ENCODE results near the gene PLEKHA4. TPM values are rescaled to one million over a fixed set of nuclear protein-coding genes. Genes with fewer than 3 reads are reported as not detected.

PLEKHA4 gene
- total RNA-seq, 1 donor from 2014 or later: 237 TPM

- Histone ChIP-seq H3K27ac (no peak overlapping the region), H3K36me3 (peaks cover 18 to 26% of the 10 kb centered on the region in 2 donors), H3K9me3 (no peaks in the 10 kb centered on the region), H3K4me1 (peaks cover 3 to 8% of the 10 kb centered on the region in 2 donors), H3K4me3 (no peak overlapping the region), H3K27me3 (no peaks in the 10 kb centered on the region)
- TF ChIP-seq CTCF (IDR thresholded peaks at IDR 0.05): no peak
- DNase-seq (ENCODE audit: low spot score in 2 of 2): no peak
- intact Hi-C loops (cut with DNase I): no loop called here
Observed at GRCh38 chr19:48833977-48834376, 34.4 kb downstream of the PLEKHA4 start.

DNA sequence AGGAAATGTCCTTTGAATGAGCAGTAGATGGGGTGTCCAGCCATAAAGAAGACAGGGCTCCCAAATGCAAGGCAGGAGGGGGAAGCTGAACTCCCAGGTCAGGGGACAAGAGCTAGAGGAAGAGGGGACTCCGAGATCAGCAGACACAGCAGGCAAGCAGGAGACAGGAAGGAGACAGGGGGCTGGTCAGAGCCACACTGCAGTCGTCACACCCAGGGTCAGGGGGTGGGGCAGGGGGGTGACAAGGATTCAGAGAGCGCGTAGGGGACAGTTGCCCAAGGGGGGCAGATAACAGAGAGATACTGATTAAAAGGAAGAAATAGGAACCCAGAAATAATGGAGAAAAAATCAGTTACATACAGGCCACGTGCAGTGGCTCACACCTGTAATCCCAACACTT is 35.4 kb downstream of the PLEKHA4 start:
- no peak overlapping the region for H3K4me3 ChIP-seq
- no peak for TF ChIP-seq CTCF (IDR thresholded peaks at IDR 0.05)
- H3K27me3 ChIP-seq: no peaks in the 10 kb centered on the region
- peaks cover 3 to 8% of the 10 kb centered on the region in 2 donors for H3K4me1 ChIP-seq
- H3K36me3 ChIP-seq: peaks cover 18 to 26% of the 10 kb centered on the region in 2 donors
- intact Hi-C loops (cut with DNase I): no loop called here
- H3K9me3 ChIP-seq: no peaks in the 10 kb centered on the region
- H3K27ac ChIP-seq: no peak overlapping the region
- DNase-seq (ENCODE audit: low spot score in 2 of 2): no peak

DNA sequence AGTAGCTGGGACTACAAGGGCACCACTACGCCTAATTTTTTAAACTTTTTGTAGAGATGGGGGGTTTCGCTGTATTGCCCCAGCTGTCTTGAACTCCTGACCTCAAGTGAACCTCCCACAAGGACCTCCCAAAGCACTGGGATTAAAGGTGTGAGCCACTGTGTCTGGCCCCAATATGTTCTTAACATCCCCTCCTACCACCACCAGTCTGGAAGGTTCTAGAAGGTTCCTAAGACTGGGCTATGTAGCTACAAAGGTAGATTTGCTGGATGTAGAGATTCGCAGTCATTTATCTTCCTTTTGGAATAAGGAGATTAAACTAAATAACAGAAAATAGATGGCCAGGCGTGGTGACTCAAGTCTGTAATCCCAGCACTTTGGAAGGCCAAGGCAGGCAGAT is 37.5 kb downstream of the PLEKHA4 start:
- no peak overlapping the region for H3K27ac ChIP-seq
- TF ChIP-seq CTCF (IDR thresholded peaks at IDR 0.05): no peak
- H3K9me3 ChIP-seq: no peaks in the 10 kb centered on the region
- intact Hi-C loops (cut with DNase I): no loop called here
- DNase-seq (ENCODE audit: low spot score in 2 of 2): no peak
- H3K36me3 ChIP-seq: peaks cover 21 to 26% of the 10 kb centered on the region in 2 donors
- no peak overlapping the region for H3K4me3 ChIP-seq
- H3K4me1 ChIP-seq: peaks cover 3 to 5% of the 10 kb centered on the region in 2 donors
- no peaks in the 10 kb centered on the region for H3K27me3 ChIP-seq

DNA sequence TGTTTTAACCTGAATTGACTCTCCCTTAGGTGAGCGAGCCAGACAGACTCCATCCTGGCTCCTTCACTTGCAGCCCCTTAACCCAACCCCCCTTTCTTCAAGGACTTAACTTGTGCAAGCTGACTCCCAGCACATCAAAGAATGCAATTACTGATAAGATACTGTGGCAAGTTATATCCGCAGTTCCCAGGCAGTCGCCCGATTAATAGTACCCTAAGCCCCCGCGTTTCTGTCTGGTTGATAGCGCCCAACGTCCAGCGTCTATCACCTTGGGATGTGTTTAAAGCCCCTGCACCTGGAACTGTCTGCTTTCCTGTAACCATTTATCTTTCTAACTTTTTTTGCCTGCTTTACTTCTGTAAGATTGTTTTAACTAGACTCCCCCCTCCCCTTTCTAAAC is 38.3 kb downstream of the PLEKHA4 start:
- intact Hi-C loops (cut with DNase I): no loop called here
- peaks cover 21 to 26% of the 10 kb centered on the region in 2 donors for H3K36me3 ChIP-seq

GRCh38 chr19:48826606-48827020 is 41.8 kb downstream of the PLEKHA4 start:
- H3K4me1 ChIP-seq: no peaks in the 10 kb centered on the region
- H3K27me3 ChIP-seq: no peaks in the 10 kb centered on the region
- DNase-seq (ENCODE audit: low spot score in 2 of 2): no peak
- no peak for TF ChIP-seq CTCF (IDR thresholded peaks at IDR 0.05)
- no peak overlapping the region for H3K27ac ChIP-seq
- H3K9me3 ChIP-seq: no peaks in the 10 kb centered on the region
- no peak overlapping the region for H3K4me3 ChIP-seq
- intact Hi-C loops (cut with DNase I): no loop called here
- H3K36me3 ChIP-seq: peaks cover 8 to 15% of the 10 kb centered on the region in 2 donors

More for the DNA sequence above, 38.3 kb downstream of the PLEKHA4 start:
- H3K9me3 ChIP-seq: no peaks in the 10 kb centered on the region
- TF ChIP-seq CTCF (IDR thresholded peaks at IDR 0.05): no peak
- DNase-seq (ENCODE audit: low spot score in 2 of 2): no peak
- H3K27me3 ChIP-seq: no peaks in the 10 kb centered on the region
- no peak overlapping the region for H3K27ac ChIP-seq
- no peaks in the 10 kb centered on the region for H3K4me1 ChIP-seq
- H3K4me3 ChIP-seq: no peak overlapping the region

GRCh38 chr19:48822514-48822913 is 45.9 kb downstream of the PLEKHA4 start:
- Histone ChIP-seq H3K4me3 (no peak overlapping the region), H3K9me3 (no peaks in the 10 kb centered on the region), H3K27ac (no peak overlapping the region), H3K4me1 (peaks cover 0 to 3% of the 10 kb centered on the region in 2 donors), H3K27me3 (no peaks in the 10 kb centered on the region), H3K36me3 (peaks cover 0 to 3% of the 10 kb centered on the region in 2 donors)
- no peak for DNase-seq (ENCODE audit: low spot score in 2 of 2)
- no peak for TF ChIP-seq CTCF (IDR thresholded peaks at IDR 0.05)
- intact Hi-C loops (cut with DNase I): no loop called here

All from ascending aorta (tissue), 2 donors.